H9 (cell line): Measurements from ENCODE around the gene EDDM13. TPM values are rescaled to one million over a fixed set of nuclear protein-coding genes. Genes with fewer than 3 reads are reported as not detected.

Source experiments
- DNase-seq: peaks from one replicate; pipeline ENCODE4 v3.0.0-alpha.2; 2017
- H2AFZ ChIP-seq: one replicate; pipeline ENCODE4 v1.6.1; 2013; ENCODE audit warnings: mild to moderate bottlenecking, low read length, control low read depth, moderate library complexity
- H2AK5ac ChIP-seq: 2 replicates; pipeline ENCODE4 v1.6.1; 2013; ENCODE audit warnings: low read length, control low read depth, mixed read lengths; ENCODE audit not compliant: insufficient read length
- H2BK120ac ChIP-seq: one replicate; pipeline ENCODE4 v1.6.1; 2013; ENCODE audit warnings: low read depth, mild to moderate bottlenecking, low read length, control low read depth, inconsistent platforms; ENCODE audit not compliant: poor library complexity, severe bottlenecking
- H2BK12ac ChIP-seq: 2 replicates; pipeline ENCODE4 v1.6.1; 2013; ENCODE audit warnings: low read length, control low read depth, mixed read lengths, low read depth; ENCODE audit not compliant: insufficient read length
- H2BK15ac ChIP-seq: 2 replicates; pipeline ENCODE4 v1.6.1; 2013; ENCODE audit warnings: low read depth, low read length, control low read depth
- H2BK20ac ChIP-seq: one replicate; pipeline ENCODE4 v1.6.1; 2013; ENCODE audit warnings: low read depth, mild to moderate bottlenecking, low read length, control low read depth, inconsistent platforms; ENCODE audit not compliant: poor library complexity, severe bottlenecking
- H2BK5ac ChIP-seq: 2 replicates; pipeline ENCODE4 v1.6.1; 2013; ENCODE audit warnings: low read length, control low read depth, mixed read lengths; ENCODE audit not compliant: insufficient read length
- H3K14ac ChIP-seq: 2 replicates; pipeline ENCODE4 v1.6.1; 2013; ENCODE audit warnings: low read length, control low read depth; ENCODE audit not compliant: insufficient read depth
- H3K18ac ChIP-seq: 2 replicates; pipeline ENCODE4 v1.6.1; 2013; ENCODE audit warnings: low read depth, mild to moderate bottlenecking, mixed read lengths, low read length, control low read depth; ENCODE audit not compliant: insufficient read length
- H3K23ac ChIP-seq: 2 replicates; pipeline ENCODE4 v1.6.1; 2013; ENCODE audit warnings: low read length, control low read depth, mixed read lengths, low read depth; ENCODE audit not compliant: insufficient read length
- H3K23me2 ChIP-seq: 2 replicates; pipeline ENCODE4 v1.6.1; 2013; ENCODE audit warnings: low read depth, mild to moderate bottlenecking, mixed read lengths, low read length, control low read depth; ENCODE audit not compliant: insufficient read length, poor library complexity, severe bottlenecking
- H3K27ac ChIP-seq: 2 replicates; pipeline ENCODE4 v1.5.1; 2013; ENCODE audit warnings: low read length, control low read depth, mixed read lengths, low read depth; ENCODE audit not compliant: insufficient read length
- H3K27me3 ChIP-seq: 2 replicates; pipeline ENCODE4 v1.6.1; 2013; ENCODE audit warnings: low read length, control low read depth, inconsistent platforms; ENCODE audit not compliant: insufficient read depth
- H3K4ac ChIP-seq: 2 replicates; pipeline ENCODE4 v1.6.1; 2013; ENCODE audit warnings: low read depth, mild to moderate bottlenecking, control low read depth, inconsistent platforms, low read length, moderate library complexity
- H3K4me1 ChIP-seq: 2 replicates; pipeline ENCODE4 v1.6.1; 2013; ENCODE audit warnings: low read length, control low read depth, inconsistent platforms; ENCODE audit not compliant: insufficient read depth
- H3K4me2 ChIP-seq: 2 replicates; pipeline ENCODE4 v1.6.1; 2013; ENCODE audit warnings: low read length, control low read depth, mixed read lengths; ENCODE audit not compliant: insufficient read length, insufficient read depth
- H3K56ac ChIP-seq: 2 replicates; pipeline ENCODE4 v1.6.1; 2013; ENCODE audit warnings: low read depth, mild to moderate bottlenecking, mixed read lengths, low read length, control low read depth; ENCODE audit not compliant: insufficient read length
- H3K79me1 ChIP-seq: 2 replicates; pipeline ENCODE4 v1.6.1; 2013; ENCODE audit warnings: low read depth, mild to moderate bottlenecking, moderate library complexity, low read length, control low read depth, inconsistent platforms; ENCODE audit not compliant: insufficient read depth, poor library complexity, severe bottlenecking
- H3K79me2 ChIP-seq: 2 replicates; pipeline ENCODE4 v1.6.1; 2013; ENCODE audit warnings: low read length, control low read depth, inconsistent platforms; ENCODE audit not compliant: insufficient read depth
- H3K9ac ChIP-seq: 2 replicates; pipeline ENCODE4 v1.6.1; 2013; ENCODE audit warnings: low read length, control low read depth, mixed read lengths; ENCODE audit not compliant: insufficient read length; ENCODE audit errors: extremely low read depth
- H3K9me3 ChIP-seq: one replicate; pipeline ENCODE4 v1.6.1; 2013; ENCODE audit warnings: low read depth, low read length, inconsistent platforms; ENCODE audit not compliant: control insufficient read depth
- H3T11ph ChIP-seq: one replicate; pipeline ENCODE4 v1.6.1; 2013; ENCODE audit warnings: mild to moderate bottlenecking, low read length, control low read depth, inconsistent platforms
- H4K20me1 ChIP-seq: one replicate; pipeline ENCODE4 v1.6.1; 2013; ENCODE audit not compliant: control insufficient read depth, insufficient read length, insufficient read depth
- H4K5ac ChIP-seq: 2 replicates; pipeline ENCODE4 v1.6.1; 2013; ENCODE audit warnings: low read depth, mild to moderate bottlenecking, mixed read lengths, low read length, control low read depth; ENCODE audit not compliant: insufficient read length
- H4K8ac ChIP-seq: replicated peaks from 2 replicates; pipeline ENCODE4 v1.6.1; 2013; ENCODE audit warnings: low read length, control low read depth, mixed read lengths, low read depth; ENCODE audit not compliant: insufficient read length
- H4K91ac ChIP-seq: 2 replicates; pipeline ENCODE4 v1.6.1; 2013; ENCODE audit warnings: low read depth, mild to moderate bottlenecking, moderate library complexity, mixed read lengths, low read length, control low read depth; ENCODE audit not compliant: insufficient read length
- H3K27ac Mint-ChIP-seq, 3 experiments: 2 replicates in 2 of 3; 3 replicates in 1 of 3; pipeline ENCODE4 v1.8.0; 2020 to 2021; ENCODE audit warnings: mixed read lengths in 3 of 3, mild to moderate bottlenecking in 1 of 3, moderate library complexity in 1 of 3
- H3K27me3 Mint-ChIP-seq: 2 replicates; pipeline ENCODE4 v1.8.0; 2021; ENCODE audit warnings: low read depth, mild to moderate bottlenecking, moderate library complexity, mixed read lengths
- H3K36me3 Mint-ChIP-seq, 3 experiments: 2 replicates in 2 of 3; 3 replicates in 1 of 3; pipeline ENCODE4 v1.8.0; 2020 to 2021; ENCODE audit warnings: low read depth in 3 of 3, mixed read lengths in 3 of 3; ENCODE audit not compliant: insufficient read depth in 1 of 3
- H3K4me1 Mint-ChIP-seq, 2 experiments: 2 replicates each; pipeline ENCODE4 v1.8.0; 2020; ENCODE audit warnings: mixed read lengths in 2 of 2
- H3K4me3 Mint-ChIP-seq, 2 experiments: 2 replicates in 1 of 2; 3 replicates in 1 of 2; pipeline ENCODE4 v1.8.0; 2020 to 2021; ENCODE audit warnings: mild to moderate bottlenecking in 2 of 2, mixed read lengths in 2 of 2, moderate library complexity in 1 of 2
- H3K9me3 Mint-ChIP-seq, 2 experiments: 2 replicates in 1 of 2; 3 replicates in 1 of 2; pipeline ENCODE4 v1.8.0; 2020; ENCODE audit warnings: mild to moderate bottlenecking in 2 of 2, mixed read lengths in 2 of 2, moderate library complexity in 1 of 2
- CTCF ChIP-seq: fragments of 200-600 bp; sonication (generic); conservative IDR thresholded peaks from 3 replicates; pipeline ENCODE4 v1.8.0; 2021; ENCODE audit warnings: antibody characterized with exemption, mild to moderate bottlenecking
- WGBS: extraction: QIAGEN DNeasy Blood & Tissue Kit; methylation state at CpG from one replicate; pipeline ENCODE4 v1.1.7; 2013; ENCODE audit warnings: missing lambda C conversion rate, low lambda C conversion rate, mixed read lengths; ENCODE audit not compliant: insufficient read length; ENCODE audit errors: extremely low coverage; 5-methylcytosine and 5-hydroxymethylcytosine counted together
- total RNA-seq: library from RNA; stranded (reverse); gene quantifications from 2 replicates; pipeline ENCODE4 v1.2.1, GENCODE V29; 2021

Gene EDDM13
- total RNA-seq, 1 experiment from 2014 or later = not detected

- H3K36me3 Mint-ChIP-seq = peaks cover 0 to 1% (median 0%) of the 10 kb centered on the region in 3 experiments; a peak in 1 of 7 replicates
- H3K9me3 ChIP-seq = no peaks in the 10 kb centered on the region
- no peak overlapping the region for H2BK5ac ChIP-seq
- no peak overlapping the region for H2BK20ac ChIP-seq
- H4K8ac ChIP-seq = no peak overlapping the region
- no peak overlapping the region for H3K4me2 ChIP-seq
- peaks cover 0 to 30% of the 10 kb centered on the region in 2 experiments; a peak in 2 of 5 replicates for H3K9me3 Mint-ChIP-seq
- H3K27me3 Mint-ChIP-seq = peaks cover 13% of the 10 kb centered on the region; the same call in 1 of the 2 replicates
- no peak overlapping the region for H4K5ac ChIP-seq
- H4K20me1 ChIP-seq = no peaks in the 10 kb centered on the region
- no peaks in the 10 kb centered on the region for H3K23me2 ChIP-seq
- no peak overlapping the region for H3T11ph ChIP-seq
- H3K79me2 ChIP-seq = no peaks in the 10 kb centered on the region
- no peak overlapping the region for H2BK120ac ChIP-seq
- no peak overlapping the region for H3K27ac ChIP-seq
- no peak overlapping the region for H2AFZ ChIP-seq
- H3K27ac Mint-ChIP-seq = no peak overlapping the region; a peak in 1 of 7 replicates
- H3K4ac ChIP-seq = no peak overlapping the region
- WGBS = no CpG with 5 or more reads among the region's 12 CpGs
- TF ChIP-seq CTCF = no peak
- no peak overlapping the region for H3K56ac ChIP-seq
- no peak overlapping the region for H2BK15ac ChIP-seq
- no peaks in the 10 kb centered on the region for H3K4me1 Mint-ChIP-seq
- no peaks in the 10 kb centered on the region for H3K27me3 ChIP-seq
- no peak overlapping the region for H3K4me3 Mint-ChIP-seq
- DNase-seq = no peak
- no peaks in the 10 kb centered on the region for H3K4me1 ChIP-seq
- no peak overlapping the region for H2BK12ac ChIP-seq
- no peak overlapping the region for H4K91ac ChIP-seq
- no peak overlapping the region for H3K9ac ChIP-seq
- H3K79me1 ChIP-seq = no peaks in the 10 kb centered on the region
- no peak overlapping the region for H3K14ac ChIP-seq
- no peak overlapping the region for H3K18ac ChIP-seq
- H3K23ac ChIP-seq = no peak overlapping the region
- H2AK5ac ChIP-seq = no peak overlapping the region
These were observed 14.3 kb upstream of the EDDM13 start for GRCh38 chr19:56258272-56258671.
